Measurements from ENCODE around the gene LYST. TPM values are rescaled to one million over a fixed set of nuclear protein-coding genes. Genes with fewer than 3 reads are reported as not detected.

The LYST gene
- polyA plus RNA-seq, 1 experiment = 6.5 TPM

- H3K27ac ChIP-seq (ENCODE audit: low read depth, low read length) = no peak overlapping the region
- DNase-seq (ENCODE audit: low read depth, low spot score) = no peak
- ChIA-PET CTCF (interaction anchor here (0.8 to 1.8 kb wide), 2 partner anchors 185 to 314 kb away, joined by 3 to 7 read pairs; no protein-coding TSS in a partner anchor), POLR2A (interaction anchor here (0.5 kb wide), 1 partner anchor 36 kb away, joined by 5 read pairs; no protein-coding TSS in a partner anchor)
- peaks cover 12% of the 10 kb centered on the region for H3K27me3 ChIP-seq (ENCODE audit: control insufficient read depth, insufficient read depth, low read length)
- H3K9me3 ChIP-seq (ENCODE audit: control insufficient read depth, insufficient read depth, low read length) = no peaks in the 10 kb centered on the region
- H3K4me3 ChIP-seq (ENCODE audit: low read depth, low read length) = no peak overlapping the region
- no peak for TF ChIP-seq CTCF (IDR thresholded peaks at IDR 0.05; ENCODE audit: low read depth, low read length)
Measured at GRCh38 chr1:235657747-235658526, 208.8 kb downstream of the LYST start.

- no peak for TF ChIP-seq CTCF (IDR thresholded peaks at IDR 0.05; ENCODE audit: low read depth, low read length)
- no peak overlapping the region for H3K4me3 ChIP-seq (ENCODE audit: low read depth, low read length)
- POLR2A ChIA-PET = no interaction called here
- H3K9me3 ChIP-seq (ENCODE audit: control insufficient read depth, insufficient read depth, low read length) = no peaks in the 10 kb centered on the region
- no peak for DNase-seq (ENCODE audit: low read depth, low spot score)
- CTCF ChIA-PET = interaction anchor here (1.8 kb wide), 1 partner anchor 314 kb away, joined by 7 read pairs; no protein-coding TSS in a partner anchor
- H3K27ac ChIP-seq (ENCODE audit: low read depth, low read length) = no peak overlapping the region
- peaks cover 14% of the 10 kb centered on the region for H3K27me3 ChIP-seq (ENCODE audit: control insufficient read depth, insufficient read depth, low read length)
Measured at GRCh38 chr1:235657269-235657668, 209.4 kb downstream of the LYST start.

GRCh38 chr1:235652364-235652763 lies 214.3 kb downstream of the LYST start:
- ChIA-PET POLR2A (no interaction called here), CTCF (interaction anchor here (0.8 kb wide), 1 partner anchor 148 kb away, joined by 3 read pairs; the partner anchor contains the start of gene B3GALNT2)
- Histone ChIP-seq H3K27ac (ENCODE audit: low read depth, low read length) (no peak overlapping the region), H3K9me3 (ENCODE audit: control insufficient read depth, insufficient read depth, low read length) (no peaks in the 10 kb centered on the region; the same call in 1 of the 2 replicates), H3K4me3 (ENCODE audit: low read depth, low read length) (no peak overlapping the region), H3K27me3 (ENCODE audit: control insufficient read depth, insufficient read depth, low read length) (peaks cover 41% of the 10 kb centered on the region)
- TF ChIP-seq CTCF (IDR thresholded peaks at IDR 0.05; ENCODE audit: low read depth, low read length) = no peak
- no peak for DNase-seq (ENCODE audit: low read depth, low spot score)

GRCh38 chr1:235651170-235651806 lies 215.4 kb downstream of the LYST start:
- peaks cover 49% of the 10 kb centered on the region for H3K27me3 ChIP-seq (ENCODE audit: control insufficient read depth, insufficient read depth, low read length)
- ChIA-PET CTCF (interaction anchor here (0.7 kb wide), 1 partner anchor 1253 kb away, joined by 3 read pairs; no protein-coding TSS in a partner anchor), POLR2A (no interaction called here)
- no peak overlapping the region for H3K27ac ChIP-seq (ENCODE audit: low read depth, low read length)
- no peak for DNase-seq (ENCODE audit: low read depth, low spot score)
- TF ChIP-seq CTCF (IDR thresholded peaks at IDR 0.05; ENCODE audit: low read depth, low read length) = no peak
- H3K9me3 ChIP-seq (ENCODE audit: control insufficient read depth, insufficient read depth, low read length) = no peaks in the 10 kb centered on the region; the same call in 1 of the 2 replicates
- H3K4me3 ChIP-seq (ENCODE audit: low read depth, low read length) = no peak overlapping the region

Data from AG04450 (cell line).